HEK293 (cell line): ENCODE measurements around the gene TNP2.
A peak's percentile ranks its signal among the peaks of the same experiment; 100 is the strongest.

ENCODE experiments used
- CTCF ChIA-PET: fragments of 350-600 bp; formaldehyde crosslinking; extraction: SDS; loops from one replicate; lab custom pipeline; 2021; ENCODE audit warnings: antibody characterized with exemption; lab: Yijun Ruan, JAX
- POLR2A ChIA-PET: fragments of 300-600 bp; formaldehyde crosslinking; extraction: SDS; loops from one replicate; lab custom pipeline; 2020; ENCODE audit warnings: antibody characterized with exemption, inconsistent platforms; lab: Yijun Ruan, JAX
- H3K27ac ChIP-seq: fragments of 200-500 bp; sonication (Bioruptor generic); 2 replicates; pipeline ENCODE4 v1.5.1; 2014; ENCODE audit warnings: low read depth, low read length, control low read depth, inconsistent platforms; ENCODE audit errors: extremely low read depth
- H3K36me3 ChIP-seq, 2 experiments: fragments of 200-500 bp in 1 of 2; sonication (Bioruptor generic) in 1 of 2; 1 replicate in 1 of 2; 2 replicates in 1 of 2; pipeline ENCODE4 v1.5.1; 2014 to 2017; ENCODE audit warnings: inconsistent platforms in 2 of 2, low read length in 2 of 2; ENCODE audit not compliant: control insufficient read depth in 2 of 2, insufficient read depth in 1 of 2
- H3K4me1 ChIP-seq: fragments of 200-500 bp; sonication (Bioruptor generic); 2 replicates; pipeline ENCODE4 v1.5.1; 2014; ENCODE audit warnings: mild to moderate bottlenecking, low read length, inconsistent platforms; ENCODE audit not compliant: control insufficient read depth, insufficient read depth
- H3K4me3 ChIP-seq: 2 replicates; pipeline ENCODE4 v1.5.1; 2011; ENCODE audit warnings: low read depth, mild to moderate bottlenecking, control low read depth, low read length, moderate library complexity
- H3K9me3 ChIP-seq: fragments of 200-500 bp; sonication (Bioruptor generic); 2 replicates; pipeline ENCODE4 v1.5.1; 2014; ENCODE audit warnings: low read depth, low read length, inconsistent platforms; ENCODE audit not compliant: control insufficient read depth, insufficient read depth
- SETDB1 ChIP-seq: IDR thresholded peaks from one replicate; pipeline ENCODE4 v1.6.1; 2017; ENCODE audit warnings: mild to moderate bottlenecking, low read length, moderate library complexity, mixed read lengths; ENCODE audit not compliant: insufficient read length
- ZNF140 ChIP-seq: fragments of 450-650 bp; formaldehyde crosslinking; IDR thresholded peaks from 2 replicates; pipeline ENCODE4 v1.5.1; 2016; ENCODE audit warnings: missing biosample characterization, missing genetic modification characterization
- ZNF433 ChIP-seq: fragments of 450-650 bp; formaldehyde crosslinking; IDR thresholded peaks from 2 replicates; pipeline ENCODE4 v1.5.1; 2016; ENCODE audit warnings: missing biosample characterization, missing genetic modification characterization, low read depth
- ZNF514 ChIP-seq: fragments of 450-650 bp; formaldehyde crosslinking; IDR thresholded peaks from 2 replicates; pipeline ENCODE4 v1.5.1; 2016; ENCODE audit warnings: missing biosample characterization, missing genetic modification characterization
- TF ChIP-seq, protein P1 (sequence below): fragments of 450-650 bp; formaldehyde crosslinking; IDR thresholded peaks from 2 replicates; pipeline ENCODE4 v1.5.1; 2016; ENCODE audit warnings: missing biosample characterization, missing genetic modification characterization

TNP2 gene

DNA sequence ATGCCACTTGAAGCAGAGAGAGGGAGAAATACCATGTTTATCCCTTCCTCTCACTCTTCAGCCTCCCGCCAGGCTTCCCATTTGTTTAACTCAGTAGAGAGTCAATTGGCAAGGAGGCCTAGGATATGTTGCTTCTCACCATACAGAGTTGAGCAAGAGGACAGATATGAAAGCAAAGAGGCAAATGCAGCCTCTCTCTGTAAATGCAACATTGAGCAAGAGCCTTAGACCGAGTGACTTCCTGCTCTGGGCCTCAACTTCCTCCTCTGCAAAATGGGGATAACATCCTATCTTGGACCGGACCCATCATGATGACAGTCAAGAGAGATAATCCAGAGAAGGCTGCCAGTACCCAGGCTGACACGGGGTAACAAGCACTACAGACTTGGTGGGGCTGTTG, 49.9 kb downstream of the TNP2 start:
- CTCF ChIA-PET, result interaction anchor here (0.8 to 2.4 kb wide), 5 partner anchors 10 to 53 kb away, joined by 3 to 10 read pairs (median 3); no protein-coding TSS in a partner anchor
- TF ChIP-seq ZNF514 (tag by site-specific recombination), result no peak
- no peaks in the 10 kb centered on the region for H3K4me1 ChIP-seq
- H3K9me3 ChIP-seq, result no peaks in the 10 kb centered on the region
- H3K27ac ChIP-seq, result no peak overlapping the region
- no peaks in the 10 kb centered on the region for H3K36me3 ChIP-seq
- no peak overlapping the region for H3K4me3 ChIP-seq
- POLR2A ChIA-PET, result no interaction called here

DNA sequence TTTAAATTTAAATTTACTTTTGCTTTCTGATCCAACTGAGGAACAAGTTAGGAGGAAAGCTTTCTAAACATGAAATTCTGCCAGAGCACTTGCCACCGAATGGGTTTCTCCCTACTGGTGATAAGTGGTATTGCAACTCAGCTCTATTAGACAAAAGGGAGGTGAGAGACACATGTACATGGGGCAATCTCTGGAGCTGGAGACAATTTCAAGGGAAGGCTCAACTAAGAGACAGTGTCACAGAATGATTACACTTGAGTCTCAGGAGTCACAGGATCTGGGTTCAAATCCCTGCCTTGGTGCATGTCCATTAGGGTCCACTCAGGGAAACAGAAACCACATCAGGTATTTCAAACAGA, 50.5 kb downstream of the TNP2 start:
- H3K9me3 ChIP-seq, result no peaks in the 10 kb centered on the region
- POLR2A ChIA-PET, result no interaction called here
- CTCF ChIA-PET, result interaction anchor here (0.6 to 2.4 kb wide), 9 partner anchors 9 to 139 kb away, joined by 3 to 10 read pairs (median 3); no protein-coding TSS in a partner anchor
- no peaks in the 10 kb centered on the region for H3K4me1 ChIP-seq
- no peaks in the 10 kb centered on the region for H3K36me3 ChIP-seq
- H3K27ac ChIP-seq, result no peak overlapping the region
- no peak overlapping the region for H3K4me3 ChIP-seq
- TF ChIP-seq, protein P1, sequence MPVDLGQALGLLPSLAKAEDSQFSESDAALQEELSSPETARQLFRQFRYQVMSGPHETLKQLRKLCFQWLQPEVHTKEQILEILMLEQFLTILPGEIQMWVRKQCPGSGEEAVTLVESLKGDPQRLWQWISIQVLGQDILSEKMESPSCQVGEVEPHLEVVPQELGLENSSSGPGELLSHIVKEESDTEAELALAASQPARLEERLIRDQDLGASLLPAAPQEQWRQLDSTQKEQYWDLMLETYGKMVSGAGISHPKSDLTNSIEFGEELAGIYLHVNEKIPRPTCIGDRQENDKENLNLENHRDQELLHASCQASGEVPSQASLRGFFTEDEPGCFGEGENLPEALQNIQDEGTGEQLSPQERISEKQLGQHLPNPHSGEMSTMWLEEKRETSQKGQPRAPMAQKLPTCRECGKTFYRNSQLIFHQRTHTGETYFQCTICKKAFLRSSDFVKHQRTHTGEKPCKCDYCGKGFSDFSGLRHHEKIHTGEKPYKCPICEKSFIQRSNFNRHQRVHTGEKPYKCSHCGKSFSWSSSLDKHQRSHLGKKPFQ (tag by site-specific recombination), result no peak
- TF ChIP-seq ZNF140 (tag by site-specific recombination) (no peak), ZNF433 (tag by site-specific recombination) (no peak), SETDB1 (peak; percentile 30)
